IMR-90 (cell line): ENCODE results near the gene MECP2. TPM values are rescaled to one million over a fixed set of nuclear protein-coding genes. Genes with fewer than 3 reads are reported as not detected.

Experiments used
- ATAC-seq: fragments of 200-7000 bp; cut with Tn5 transposase; 2 replicates; pipeline ENCODE4 v1.9.1; 2020; ENCODE audit warnings: low read depth, mild to moderate bottlenecking, moderate library complexity
- BruUV-seq: library from RNA; stranded (reverse); fragments of 400-500 nt; replicated peaks from 2 replicates; lab custom pipeline; 2021; lab: Mats Ljungman, UMichigan
- CTCF ChIA-PET: fragments of 300-600 bp; formaldehyde crosslinking; extraction: SDS; loops from one replicate; lab custom pipeline; 2021; ENCODE audit warnings: antibody characterized with exemption; lab: Yijun Ruan, JAX
- POLR2A ChIA-PET: fragments of 300-600 bp; sonication (Branson Sonifier 250); formaldehyde crosslinking; loops from one replicate; lab custom pipeline; 2022; ENCODE audit warnings: antibody characterized with exemption; ENCODE audit not compliant: unreplicated experiment; lab: Charles Lee
- DNase-seq: peaks from one replicate; pipeline ENCODE4 v3.0.0; 2013
- H2AFZ ChIP-seq: replicated peaks from 2 replicates; pipeline ENCODE3; 2013; ENCODE audit warnings: low read length, mild to moderate bottlenecking; ENCODE audit not compliant: poor library complexity
- H2AK5ac ChIP-seq: 2 replicates; pipeline ENCODE4 v1.6.1; 2013; ENCODE audit warnings: low read depth, low read length, inconsistent platforms
- H2AK9ac ChIP-seq: replicated peaks from 2 replicates; pipeline ENCODE3; 2013; ENCODE audit warnings: mild to moderate bottlenecking, low read depth, low read length, moderate library complexity; ENCODE audit not compliant: poor library complexity
- H2BK120ac ChIP-seq: 2 replicates; pipeline ENCODE4 v1.6.1; 2013; ENCODE audit warnings: low read depth, low read length, inconsistent platforms
- H2BK15ac ChIP-seq: 3 replicates; pipeline ENCODE4 v1.6.1; 2013; ENCODE audit warnings: low read depth, low read length, inconsistent platforms
- H2BK20ac ChIP-seq: 2 replicates; pipeline ENCODE4 v1.6.1; 2013; ENCODE audit warnings: low read depth, mild to moderate bottlenecking, inconsistent platforms, low read length, moderate library complexity
- H2BK5ac ChIP-seq: 2 replicates; pipeline ENCODE4 v1.6.1; 2013; ENCODE audit warnings: mild to moderate bottlenecking, low read depth, low read length, inconsistent platforms; ENCODE audit not compliant: poor library complexity, severe bottlenecking
- H3K14ac ChIP-seq: replicated peaks from 2 replicates; pipeline ENCODE4 v1.6.1; 2013; ENCODE audit warnings: low read depth, low read length, inconsistent platforms
- H3K18ac ChIP-seq: 2 replicates; pipeline ENCODE4 v1.6.1; 2013; ENCODE audit warnings: low read depth, low read length, control low read depth
- H3K23ac ChIP-seq: 2 replicates; pipeline ENCODE4 v1.6.1; 2013; ENCODE audit warnings: low read depth, low read length, inconsistent platforms
- H3K27ac ChIP-seq: 2 replicates; pipeline ENCODE4 v1.5.1; 2013; ENCODE audit warnings: mild to moderate bottlenecking, control low read depth, low read length; ENCODE audit not compliant: insufficient read depth
- H3K27me3 ChIP-seq: 2 replicates; pipeline ENCODE4 v1.6.1; 2013; ENCODE audit warnings: low read length; ENCODE audit not compliant: control insufficient read depth, insufficient read depth
- H3K36me3 ChIP-seq: 2 replicates; pipeline ENCODE4 v1.6.1; 2013; ENCODE audit warnings: low read length, mixed read lengths; ENCODE audit not compliant: control insufficient read depth, insufficient read depth
- H3K4ac ChIP-seq: 2 replicates; pipeline ENCODE4 v1.6.1; 2013; ENCODE audit warnings: low read depth, low read length, inconsistent platforms
- H3K4me1 ChIP-seq: 2 replicates; pipeline ENCODE4 v1.6.1; 2013; ENCODE audit warnings: low read length, mixed read lengths; ENCODE audit not compliant: control insufficient read depth, insufficient read depth
- H3K4me2 ChIP-seq: 2 replicates; pipeline ENCODE4 v1.6.1; 2013; ENCODE audit warnings: low read depth, mild to moderate bottlenecking, control low read depth, low read length, moderate library complexity
- H3K4me3 ChIP-seq: 2 replicates; pipeline ENCODE4 v1.5.1; 2013; ENCODE audit warnings: low read depth, mild to moderate bottlenecking, control low read depth, low read length, moderate library complexity; ENCODE audit not compliant: insufficient read depth
- H3K56ac ChIP-seq: 2 replicates; pipeline ENCODE4 v1.6.1; 2013; ENCODE audit warnings: low read length, inconsistent platforms; ENCODE audit not compliant: insufficient read depth; ENCODE audit errors: extremely low read depth
- H3K79me1 ChIP-seq, 2 experiments: 2 replicates each; pipeline ENCODE4 v1.6.1; 2013; ENCODE audit warnings: low read length in 2 of 2, inconsistent platforms in 1 of 2, low read depth in 1 of 2
- H3K9ac ChIP-seq: 2 replicates; pipeline ENCODE4 v1.6.1; 2013; ENCODE audit warnings: low read depth, low read length, control low read depth
- H3K9me1 ChIP-seq: 2 replicates; pipeline ENCODE4 v1.6.1; 2013; ENCODE audit warnings: low read length, inconsistent platforms; ENCODE audit not compliant: insufficient read depth
- H3K9me3 ChIP-seq: 2 replicates; pipeline ENCODE4 v1.6.1; 2013; ENCODE audit warnings: low read length; ENCODE audit not compliant: control insufficient read depth, insufficient read depth
- H4K20me1 ChIP-seq: 2 replicates; pipeline ENCODE4 v1.6.1; 2013; ENCODE audit warnings: low read length, inconsistent platforms; ENCODE audit not compliant: insufficient read depth
- H4K5ac ChIP-seq: 2 replicates; pipeline ENCODE4 v1.6.1; 2013; ENCODE audit warnings: mild to moderate bottlenecking, low read depth, low read length, control low read depth
- H4K8ac ChIP-seq, 2 experiments: 2 replicates each; pipeline ENCODE4 v1.6.1; 2013; ENCODE audit warnings: low read depth in 2 of 2, low read length in 2 of 2, control low read depth in 1 of 2, inconsistent platforms in 1 of 2
- H4K91ac ChIP-seq: 2 replicates; pipeline ENCODE4 v1.6.1; 2013; ENCODE audit warnings: low read depth, low read length, inconsistent platforms; ENCODE audit not compliant: insufficient read depth
- BHLHE40 ChIP-seq: fragments of 150-350 bp; IDR thresholded peaks from 2 replicates; pipeline ENCODE4 v1.6.1; 2016; ENCODE audit warnings: mild to moderate bottlenecking, low read depth, low read length
- MXI1 ChIP-seq: IDR thresholded peaks from 2 replicates; pipeline ENCODE4 v1.6.1; 2012; ENCODE audit warnings: low read depth, mild to moderate bottlenecking, low read length, moderate library complexity, borderline replicate concordance
- NFE2L2 ChIP-seq: fragments of 150-350 bp; IDR thresholded peaks from 2 replicates; pipeline ENCODE4 v1.6.1; 2016; ENCODE audit warnings: low read depth, mild to moderate bottlenecking, low read length
- RFX5 ChIP-seq: IDR thresholded peaks from 2 replicates; pipeline ENCODE4 v1.8.0; 2012; ENCODE audit warnings: low read depth, mild to moderate bottlenecking, low read length, moderate library complexity
- WGBS, 2 experiments: methylation state at CpG; one replicate each; pipeline versions ENCODE4 v1.1.5 to v1.1.7; 2013; ENCODE audit warnings: missing lambda C conversion rate in 2 of 2; ENCODE audit not compliant: insufficient read length in 1 of 2; ENCODE audit errors: extremely low coverage in 2 of 2; 5-methylcytosine and 5-hydroxymethylcytosine counted together
- dilution Hi-C: fragments of 300-500 bp; cut with HindIII; formaldehyde crosslinking; loops from one replicate; pipeline ENCODE4 v1.14.3; 2018; ENCODE audit warnings: low sequenced_read_pairs; ENCODE audit not compliant: unreplicated experiment
- in situ Hi-C: fragments of 300-500 bp; cut with MboI; formaldehyde crosslinking; loops from 3 replicates; pipeline ENCODE4 v1.14.3; 2019; ENCODE audit warnings: low sequenced_read_pairs, inconsistent platforms, mixed read lengths
- intact Hi-C: fragments of 100-400 bp; cut with micrococcal nuclease; formaldehyde crosslinking; loops from 2 replicates; pipeline ENCODE4 v1.10.0; 2022
- polyA plus RNA-seq, 3 experiments: library from polyadenylated mRNA; depleted of rRNA; stranded (reverse); fragments of >200 nt; gene quantifications; 2 replicates each; pipeline ENCODE4 v1.2.3, GENCODE V29; 2012; ENCODE audit warnings: low replicate concordance in 1 of 3
- total RNA-seq: library from RNA; depleted of rRNA; stranded (reverse); fragments of >200 nt; gene quantifications from 2 replicates; pipeline ENCODE4 v1.2.3, GENCODE V29; 2012

The MECP2 gene
- total and polyA plus RNA-seq, 2 of the 4 experiments (the other 2 are of a cell fraction) = 8.4 to 10.1 TPM

GRCh38 chrX:154074199-154074598 lies 23.3 kb downstream of the MECP2 start:
- peak overlapping the region; percentile 85 for H3K4me2 ChIP-seq
- no peaks in the 10 kb centered on the region for H3K27me3 ChIP-seq
- no TSS peak for BruUV-seq
- H3K36me3 ChIP-seq = no peaks in the 10 kb centered on the region; the same call in 1 of the 2 replicates
- H3K79me1 ChIP-seq = peaks cover 8 to 38% of the 10 kb centered on the region in 2 experiments; a peak in 3 of 4 replicates
- H3K4ac ChIP-seq = peak overlapping the region; percentile 64
- H3K56ac ChIP-seq = no peak overlapping the region
- intact Hi-C loops = no loop called here
- no peak for TF ChIP-seq RFX5
- no peak for TF ChIP-seq NFE2L2
- TF ChIP-seq MXI1 = no peak
- TF ChIP-seq BHLHE40 = no peak
- H3K4me1 ChIP-seq = peaks cover 6% of the 10 kb centered on the region
- H2AK9ac ChIP-seq = peak overlapping the region; percentile 31
- no peak overlapping the region for H3K4me3 ChIP-seq
- H3K23ac ChIP-seq = no peak overlapping the region
- peak overlapping the region; percentile 66; the same call in 1 of the 3 replicates for H2BK15ac ChIP-seq
- no peak overlapping the region for H4K5ac ChIP-seq
- H3K9ac ChIP-seq = no peak overlapping the region
- peak overlapping the region; percentile 68; the same call in 1 of the 2 replicates for H2BK120ac ChIP-seq
- H2AK5ac ChIP-seq = peak overlapping the region; percentile 93; the same call in 1 of the 2 replicates
- H4K8ac ChIP-seq = no peak overlapping the region
- H3K9me3 ChIP-seq = no peaks in the 10 kb centered on the region
- DNase-seq = peak; percentile 73
- no peak overlapping the region for H3K18ac ChIP-seq
- dilution Hi-C loops = no loop called here
- H4K91ac ChIP-seq = peak overlapping the region; percentile 66
- H3K27ac ChIP-seq = peak overlapping the region; percentile 87
- H3K9me1 ChIP-seq = 0 out of 2 replicates have a peak, but pooled peaks cover 3% of the 10 kb centered on the region
- peaks cover 33% of the 10 kb centered on the region for H4K20me1 ChIP-seq
- peak overlapping the region; percentile 20; the same call in 1 of the 2 replicates for H2BK20ac ChIP-seq
- H2AFZ ChIP-seq = no peak overlapping the region
- ChIA-PET CTCF (no interaction called here), POLR2A (no interaction called here)
- 60% methylated on average over 1 of the region's 3 CpGs; no CpG with 5 or more reads in 1 of the 2 experiments for WGBS, 2 experiments
- no peak overlapping the region for H3K14ac ChIP-seq
- ATAC-seq = peak; percentile 97
- no peak overlapping the region for H2BK5ac ChIP-seq
- in situ Hi-C loops = no loop called here
